Measurements from ENCODE around the gene FAM124A. TPM values are rescaled to one million over a fixed set of nuclear protein-coding genes. Genes with fewer than 3 reads are reported as not detected.

FAM124A gene
- total and polyA plus RNA-seq, 2 of the 8 experiments (the other 6 are each of a cell fraction or from before 2014, with no cell fraction given): 40.7 to 49.9 TPM

GRCh38 chr13:51271528-51272085, 49.4 kb downstream of the FAM124A start:
- Histone ChIP-seq H3K27me3 (replicated peaks in 1 of 4; ENCODE audit: control insufficient read depth in 3 of 4, extremely low read depth in 1 of 4, insufficient read depth in 3 of 4, low read length in 3 of 4) (no peaks in the 10 kb centered on the region), H3K4me2 (ENCODE audit: insufficient read depth in 1 of 2, low read depth in 2 of 2, low read length in 2 of 2) (no peak overlapping the region), H4K91ac (replicated peaks; ENCODE audit: insufficient read length, low read length) (no peak overlapping the region), H3K56ac (replicated peaks; ENCODE audit: insufficient read length, low read depth, low read length) (no peak overlapping the region), H3K4me1 (replicated peaks in 1 of 4; ENCODE audit: control insufficient read depth in 3 of 4, insufficient read depth in 4 of 4, low read length in 3 of 4) (peaks cover 0 to 10% (median 3%) of the 10 kb centered on the region in 4 experiments; a peak in 4 of 7 replicates), H3K23me2 (ENCODE audit: low read depth, low read length) (no peaks in the 10 kb centered on the region), H4K20me1 (replicated peaks in 1 of 2; ENCODE audit: control insufficient read depth in 1 of 2, insufficient read depth in 2 of 2, low read length in 2 of 2) (peaks cover 2 to 6% of the 10 kb centered on the region in 2 experiments), H2BK20ac (ENCODE audit: low read length) (peak overlapping the region; percentile 26; the same call in 1 of the 2 replicates), H2BK5ac (ENCODE audit: low read depth, low read length) (no peak overlapping the region), H4K8ac (ENCODE audit: extremely low read depth, insufficient read depth, low read length) (no peak overlapping the region), H3K4me3 (ENCODE audit: extremely low read depth in 1 of 4, insufficient read depth in 2 of 4, low read depth in 3 of 4, low read length in 4 of 4) (no peak overlapping the region), H3K14ac (ENCODE audit: insufficient read length) (no peak overlapping the region), H2AK5ac (ENCODE audit: low read depth, low read length) (no peak overlapping the region), H3K4ac (replicated peaks; ENCODE audit: insufficient read length, low read depth, low read length) (no peak overlapping the region), H2BK12ac (ENCODE audit: low read depth, low read length) (no peak overlapping the region; the same call in 1 of the 2 replicates), H3K23ac (ENCODE audit: insufficient read length) (no peak overlapping the region), H2BK15ac (ENCODE audit: low read length) (no peak overlapping the region), H4K5ac (ENCODE audit: insufficient read length, low read depth, low read length) (no peak overlapping the region), H3K9ac (replicated peaks in 1 of 4; ENCODE audit: extremely low read depth in 1 of 4, low read depth in 3 of 4, low read length in 3 of 4) (no peak overlapping the region), H3K9me3 (ENCODE audit: insufficient read depth in 2 of 2, low read depth in 1 of 2, low read length in 1 of 2) (no peaks in the 10 kb centered on the region), H3K27ac (ENCODE audit: low read depth, low read length) (no peak overlapping the region), H3K79me1 (ENCODE audit: low read depth, low read length) (peaks cover 4% of the 10 kb centered on the region; the same call in 1 of the 2 replicates), H2BK120ac (replicated peaks; ENCODE audit: low read depth, low read length) (no peak overlapping the region), H2AFZ (ENCODE audit: low read length) (no peak overlapping the region), H3K79me2 (ENCODE audit: control insufficient read depth in 1 of 2, insufficient read depth in 2 of 2, low read length in 2 of 2) (peaks cover 0 to 18% of the 10 kb centered on the region in 2 experiments; a peak in 1 of 4 replicates), H3K36me3 (ENCODE audit: control insufficient read depth in 2 of 4, insufficient read depth in 4 of 4, low read length in 3 of 4) (peaks cover 0 to 14% (median 4%) of the 10 kb centered on the region in 4 experiments; a peak in 5 of 8 replicates), H3K18ac (ENCODE audit: extremely low read depth, low read length) (no peak overlapping the region)
- POLR2A ChIA-PET (ENCODE audit: partially characterized antibody): interaction anchor here (0.6 to 1.5 kb wide), 5 partner anchors 11 to 93 kb away, joined by 3 to 8 read pairs (median 4); no protein-coding TSS in a partner anchor
- TF ChIP-seq, protein P1, sequence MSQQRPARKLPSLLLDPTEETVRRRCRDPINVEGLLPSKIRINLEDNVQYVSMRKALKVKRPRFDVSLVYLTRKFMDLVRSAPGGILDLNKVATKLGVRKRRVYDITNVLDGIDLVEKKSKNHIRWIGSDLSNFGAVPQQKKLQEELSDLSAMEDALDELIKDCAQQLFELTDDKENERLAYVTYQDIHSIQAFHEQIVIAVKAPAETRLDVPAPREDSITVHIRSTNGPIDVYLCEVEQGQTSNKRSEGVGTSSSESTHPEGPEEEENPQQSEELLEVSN (IDR thresholded peaks at IDR 0.05): no peak
- CTCF ChIA-PET (ENCODE audit: partially characterized antibody): interaction anchor here (0.8 to 8.3 kb wide), 8 partner anchors 11 to 146 kb away, joined by 3 to 78 read pairs (median 4); no protein-coding TSS in a partner anchor
- no peak for FAIRE-seq
- WGBS, 2 experiments (ENCODE audit: extremely low coverage in 1 of 2, insufficient coverage in 1 of 2, insufficient read length in 1 of 2, insufficient replicate concordance in 2 of 2, low coverage in 1 of 2, low lambda C conversion rate in 2 of 2, missing lambda C conversion rate in 1 of 2): 92% methylated on average over 10 of the region's 10 CpGs; no CpG with 5 or more reads in 1 of the 2 experiments
- DNase-seq (ENCODE audit: low read depth in 1 of 2, low spot score in 2 of 2): peak in 1 of 2 experiments; percentile 33

All from H1 (cell line).